Liver (tissue), 3 donors: ENCODE measurements around the gene IGF1R.

Experiments used
- FOXA1 ChIP-seq: IDR thresholded peaks from 2 replicates; pipeline ENCODE4 v1.6.1; 2016; ENCODE audit warnings: antibody characterized with exemption
- GABPA ChIP-seq, 2 donors: IDR thresholded peaks in 1 of 2; conservative IDR thresholded peaks in 1 of 2; 2 replicates each; pipeline ENCODE4 v1.6.1; 2016; ENCODE audit warnings: antibody characterized with exemption in 2 of 2, mild to moderate bottlenecking in 1 of 2, moderate library complexity in 1 of 2
- HNF4G ChIP-seq: IDR thresholded peaks from 2 replicates; pipeline ENCODE4 v1.6.1; 2016; ENCODE audit warnings: antibody characterized with exemption
- JUND ChIP-seq, 2 donors: IDR thresholded peaks; 2 replicates each; pipeline ENCODE4 v1.6.1; 2016; ENCODE audit warnings: antibody characterized with exemption in 2 of 2
- RAD21 ChIP-seq, 2 donors: IDR thresholded peaks; 2 replicates each; pipeline ENCODE4 v1.6.1; 2016; ENCODE audit warnings: antibody characterized with exemption in 2 of 2, mild to moderate bottlenecking in 2 of 2
- TAF1 ChIP-seq: conservative IDR thresholded peaks from 2 replicates; pipeline ENCODE4 v1.6.1; 2016; ENCODE audit warnings: antibody characterized with exemption, mild to moderate bottlenecking
- YY1 ChIP-seq: IDR thresholded peaks from 2 replicates; pipeline ENCODE4 v1.6.1; 2016; ENCODE audit warnings: antibody characterized with exemption, mild to moderate bottlenecking
- TF ChIP-seq, protein P1 (sequence below): fragments of 150-350 bp; IDR thresholded peaks from 2 replicates; pipeline ENCODE4 v1.5.1; 2017; ENCODE audit warnings: improper control_type of control experiment, low read depth, low read length; ENCODE audit not compliant: missing input control
- TF ChIP-seq, protein P2 (sequence below): IDR thresholded peaks from 2 replicates; pipeline ENCODE4 v1.6.1; 2016; ENCODE audit warnings: antibody characterized with exemption
- donor health status: healthy.
- donor health status: healthy.

GRCh38 chr15:98682992-98683701 is 34.8 kb downstream of the IGF1R start:
- TF ChIP-seq GABPA (IDR thresholded peaks at IDR 0.05 in 1 of 2, conservative IDR thresholded peaks at IDR 0.05 in 1 of 2), result no peak
- TF ChIP-seq, protein P1, sequence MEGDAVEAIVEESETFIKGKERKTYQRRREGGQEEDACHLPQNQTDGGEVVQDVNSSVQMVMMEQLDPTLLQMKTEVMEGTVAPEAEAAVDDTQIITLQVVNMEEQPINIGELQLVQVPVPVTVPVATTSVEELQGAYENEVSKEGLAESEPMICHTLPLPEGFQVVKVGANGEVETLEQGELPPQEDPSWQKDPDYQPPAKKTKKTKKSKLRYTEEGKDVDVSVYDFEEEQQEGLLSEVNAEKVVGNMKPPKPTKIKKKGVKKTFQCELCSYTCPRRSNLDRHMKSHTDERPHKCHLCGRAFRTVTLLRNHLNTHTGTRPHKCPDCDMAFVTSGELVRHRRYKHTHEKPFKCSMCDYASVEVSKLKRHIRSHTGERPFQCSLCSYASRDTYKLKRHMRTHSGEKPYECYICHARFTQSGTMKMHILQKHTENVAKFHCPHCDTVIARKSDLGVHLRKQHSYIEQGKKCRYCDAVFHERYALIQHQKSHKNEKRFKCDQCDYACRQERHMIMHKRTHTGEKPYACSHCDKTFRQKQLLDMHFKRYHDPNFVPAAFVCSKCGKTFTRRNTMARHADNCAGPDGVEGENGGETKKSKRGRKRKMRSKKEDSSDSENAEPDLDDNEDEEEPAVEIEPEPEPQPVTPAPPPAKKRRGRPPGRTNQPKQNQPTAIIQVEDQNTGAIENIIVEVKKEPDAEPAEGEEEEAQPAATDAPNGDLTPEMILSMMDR, result no peak
- no peak for TF ChIP-seq HNF4G
- no peak for TF ChIP-seq TAF1
- TF ChIP-seq, protein P2, sequence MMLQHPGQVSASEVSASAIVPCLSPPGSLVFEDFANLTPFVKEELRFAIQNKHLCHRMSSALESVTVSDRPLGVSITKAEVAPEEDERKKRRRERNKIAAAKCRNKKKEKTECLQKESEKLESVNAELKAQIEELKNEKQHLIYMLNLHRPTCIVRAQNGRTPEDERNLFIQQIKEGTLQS, result no peak
- TF ChIP-seq YY1, result no peak
- TF ChIP-seq FOXA1, result no peak
- TF ChIP-seq RAD21 (IDR thresholded peaks at IDR 0.05), result no peak
- TF ChIP-seq JUND (IDR thresholded peaks at IDR 0.05), result no peak
